Heart right ventricle (tissue), 16 donors: Measurements from ENCODE around the gene KIAA0825. TPM values are rescaled to one million over a fixed set of nuclear protein-coding genes. Genes with fewer than 3 reads are reported as not detected.

ENCODE experiments used
- ATAC-seq, 8 donors: fragments of 200-7000 bp; cut with Tn5 transposase; one replicate each; pipeline ENCODE4 v1.9.1; 2020; ENCODE audit warnings: mild to moderate bottlenecking in 8 of 8, moderate library complexity in 8 of 8, moderate number of reproducible peaks in 1 of 8
- DNase-seq, 2 donors: peaks; one replicate each; pipeline ENCODE4 v3.0.0-alpha.2; 2020
- H3K27ac ChIP-seq, 10 donors: fragments of 200-600 bp; sonication (generic) in 2 of 10; one replicate each; pipeline versions ENCODE4 v1.5.0 to v1.8.0; 2020 to 2022; ENCODE audit warnings: mild to moderate bottlenecking in 3 of 10
- H3K27me3 ChIP-seq, 7 donors: fragments of 200-600 bp; one replicate each; pipeline ENCODE4 v1.8.0; 2021 to 2022; ENCODE audit warnings: mild to moderate bottlenecking in 2 of 7
- H3K36me3 ChIP-seq, 9 donors: fragments of 200-600 bp; sonication (generic) in 1 of 9; one replicate each; pipeline versions ENCODE4 v1.5.0 to v1.8.0; 2020 to 2022; ENCODE audit warnings: mild to moderate bottlenecking in 2 of 9
- H3K4me1 ChIP-seq, 9 donors: fragments of 200-600 bp; sonication (generic) in 1 of 9; one replicate each; pipeline versions ENCODE4 v1.5.0 to v1.8.0; 2020 to 2022; ENCODE audit warnings: mild to moderate bottlenecking in 4 of 9
- H3K4me3 ChIP-seq, 10 donors: fragments of 200-600 bp; sonication (generic) in 2 of 10; one replicate each; pipeline versions ENCODE4 v1.5.0 to v1.8.0; 2020 to 2022; ENCODE audit warnings: mild to moderate bottlenecking in 7 of 10, moderate library complexity in 2 of 10
- H3K9me3 ChIP-seq, 11 donors: fragments of 200-600 bp in 10 of 11; sonication (generic) in 2 of 11; one replicate each; pipeline versions ENCODE4 v1.5.0 to v1.8.0; 2013 to 2022; ENCODE audit warnings: mild to moderate bottlenecking in 2 of 11, control low read depth in 1 of 11, moderate library complexity in 1 of 11
- CTCF ChIP-seq, 9 donors: fragments of 200-600 bp; sonication (generic) in 2 of 9; IDR thresholded peaks; one replicate each; pipeline versions ENCODE4 v1.5.0 to v1.8.0; 2021 to 2022; ENCODE audit warnings: antibody characterized with exemption in 9 of 9, mild to moderate bottlenecking in 5 of 9, moderate library complexity in 1 of 9
- WGBS, 2 donors: extraction: QIAGEN DNeasy Blood & Tissue Kit; methylation state at CpG; one replicate each; pipeline ENCODE4 v1.1.7; 2013; ENCODE audit warnings: inconsistent platforms in 1 of 2; 5-methylcytosine and 5-hydroxymethylcytosine counted together
- intact Hi-C, 10 donors: fragments of 100-400 bp; cut with DNase I; formaldehyde crosslinking; loops; one replicate each; pipeline versions ENCODE4 v1.11.1 to v1.14.2; 2022
- polyA plus RNA-seq, 2 donors: library from polyadenylated mRNA; stranded (reverse); fragments of 200-250 nt; gene quantifications; one replicate each; pipeline ENCODE4 v1.2.3, GENCODE V29; 2013
- total RNA-seq, 10 donors: library from RNA; stranded (reverse); fragmentation: NEBNext Ultra II Directional in 3 of 10; extraction: Animal tissue kit (Norgen Biotek cat#: 25700) in 3 of 10; gene quantifications; one replicate each; pipeline versions ENCODE4 v1.2.1 to v1.2.4, GENCODE V29; 2021 to 2023
- donor health status: Arrhythmogenic right ventricular cardiomyopathy.
- donor health status: ischemic (EF 13 %, LVEDD 7.1; RV severe dilation, severe dysfunction).
- donor health status: healthy with polysubstance abuse.
- donor health status: DM: no; HTN: yes; CAD: no.
- donor health status: DM: no; HTN: no; CAD: no.
- donor health status: ischemic (EF 25% LVEDD 6.9; RV normal size, moderate dysfunction).
- donor health status: ischemic (EF 25% LVEDD 5.7; RV mildly dilated, moderate dysfunction).
- donor health status: healthy.
- donor health status: DM: yes; HTN: yes; CAD: no.
- donor health status: Ischemic cardiomyopathy.
- donor health status: ischemic (EF 35%, LVEDD 5.7; RV mildly dilated, moderate dysfunction).
- donor health status: nonischemic (EF 11% LVEDD 7.7; RV severe dilation, severe dysfunction).
- donor health status: DM: yes; HTN: yes; CAD: no.
- donor health status: PGD.
- donor health status: ischemic (EF 29% LVEDD 5.4; RV normal size, mild dysfunction).
- donor health status: nonischemic (EF 23%, LVEDD 6.1; RV moderate dilation, normal function).

The KIAA0825 gene
- total and polyA plus RNA-seq, 12 donors: 0.36 to 3.5 (median 2.4) TPM

- intact Hi-C loops: no loop called here
- Histone ChIP-seq H3K4me3 (no peak overlapping the region), H3K36me3 (no peaks in the 10 kb centered on the region), H3K27ac (no peak overlapping the region), H3K4me1 (no peaks in the 10 kb centered on the region), H3K9me3 (no peaks in the 10 kb centered on the region), H3K27me3 (no peaks in the 10 kb centered on the region)
- ATAC-seq (no peak), DNase-seq (no peak)
- TF ChIP-seq CTCF (IDR thresholded peaks at IDR 0.05): no peak
- WGBS, 2 donors: 92 to 94% methylated on average over 2 of the region's 2 CpGs
Measured at GRCh38 chr5:94367900-94368299, 250.5 kb downstream of the KIAA0825 start.

- Histone ChIP-seq H3K4me1 (no peaks in the 10 kb centered on the region), H3K9me3 (no peaks in the 10 kb centered on the region), H3K27me3 (no peaks in the 10 kb centered on the region), H3K36me3 (no peaks in the 10 kb centered on the region), H3K27ac (no peak overlapping the region), H3K4me3 (no peak overlapping the region)
- no peak for TF ChIP-seq CTCF (IDR thresholded peaks at IDR 0.05)
- ATAC-seq: no peak
- intact Hi-C loops: no loop called here
- no peak for DNase-seq
- 90 to 94% methylated on average over 4 of the region's 4 CpGs for WGBS, 2 donors
Measured at GRCh38 chr5:94366811-94367210, 251.6 kb downstream of the KIAA0825 start.

- no peak for ATAC-seq
- no peaks in the 10 kb centered on the region for H3K27me3 ChIP-seq
- no peak overlapping the region for H3K27ac ChIP-seq
- no peak for DNase-seq
- WGBS, 2 donors: 91 to 97% methylated on average over 1 of the region's 1 CpG
- H3K4me3 ChIP-seq: no peak overlapping the region
- H3K9me3 ChIP-seq: no peaks in the 10 kb centered on the region
- H3K36me3 ChIP-seq: no peaks in the 10 kb centered on the region
- no peak for TF ChIP-seq CTCF (IDR thresholded peaks at IDR 0.05)
- intact Hi-C loops: no loop called here
- peaks cover 0 to 11% (median 0%) of the 10 kb centered on the region in 9 donors for H3K4me1 ChIP-seq
Measured at GRCh38 chr5:94362857-94363256, 255.5 kb downstream of the KIAA0825 start.

- DNase-seq (no peak), ATAC-seq (no peak)
- no peak overlapping the region for H3K4me3 ChIP-seq
- H3K27ac ChIP-seq: no peak overlapping the region
- no peaks in the 10 kb centered on the region for H3K36me3 ChIP-seq
- 74 to 76% methylated on average over 5 of the region's 5 CpGs for WGBS, 2 donors
- TF ChIP-seq CTCF (IDR thresholded peaks at IDR 0.05): no peak
- no peaks in the 10 kb centered on the region for H3K27me3 ChIP-seq
- H3K9me3 ChIP-seq: no peaks in the 10 kb centered on the region
- intact Hi-C loops: no loop called here
- peaks cover 0 to 11% (median 0%) of the 10 kb centered on the region in 9 donors for H3K4me1 ChIP-seq
Measured at GRCh38 chr5:94361832-94362796, 256.3 kb downstream of the KIAA0825 start.
